OCI-LY7 (cell line): ENCODE results near the gene C1orf210. TPM values are rescaled to one million over a fixed set of nuclear protein-coding genes. Genes with fewer than 3 reads are reported as not detected.

Experiments used
- BruUV-seq: library from RNA; stranded (reverse); fragments of 400-500 nt; replicated peaks from 2 replicates; lab custom pipeline; 2021; lab: Mats Ljungman, UMichigan
- CTCF ChIA-PET: fragments of 300-600 bp; sonication (Branson Sonifier 250); formaldehyde crosslinking; loops from one replicate; lab custom pipeline; 2022; ENCODE audit warnings: antibody characterized with exemption; ENCODE audit not compliant: unreplicated experiment; lab: Charles Lee
- POLR2A ChIA-PET: fragments of 300-600 bp; sonication (Branson Sonifier 250); formaldehyde crosslinking; loops from one replicate; lab custom pipeline; 2022; ENCODE audit warnings: antibody characterized with exemption; lab: Charles Lee
- DNase-seq: peaks from one replicate; pipeline ENCODE4 v3.0.0-alpha.2; 2015; ENCODE audit warnings: low spot score
- H2AFZ ChIP-seq: fragments of 200-600 bp; sonication (generic), shearing (Covaris generic); 2 replicates; pipeline ENCODE4 v1.6.1; 2014; ENCODE audit warnings: mild to moderate bottlenecking, antibody characterized with exemption, low read length, moderate library complexity
- H3K27ac ChIP-seq: fragments of 200-600 bp; sonication (generic); 2 replicates; pipeline ENCODE4 v1.5.1; 2014; ENCODE audit warnings: mixed run types, low read depth, mild to moderate bottlenecking, moderate library complexity, low read length, inconsistent platforms; ENCODE audit not compliant: poor library complexity, severe bottlenecking
- H3K36me3 ChIP-seq: fragments of 200-600 bp; sonication (generic); 2 replicates; pipeline ENCODE4 v1.6.1; 2014; ENCODE audit warnings: mild to moderate bottlenecking, antibody characterized with exemption, low read length, moderate library complexity, mixed read lengths; ENCODE audit not compliant: insufficient read depth
- H3K4me1 ChIP-seq: fragments of 200-600 bp; sonication (generic); 2 replicates; pipeline ENCODE4 v1.5.1; 2014; ENCODE audit warnings: mild to moderate bottlenecking, low read length; ENCODE audit not compliant: insufficient read depth, poor library complexity, severe bottlenecking
- H3K4me2 ChIP-seq: fragments of 200-600 bp; sonication (generic); 2 replicates; pipeline ENCODE4 v1.6.1; 2014; ENCODE audit warnings: mild to moderate bottlenecking, low read length
- H3K4me3 ChIP-seq: fragments of 200-600 bp; sonication (generic); 2 replicates; pipeline ENCODE4 v1.5.1; 2014; ENCODE audit warnings: mild to moderate bottlenecking, low read depth, low read length; ENCODE audit not compliant: poor library complexity, severe bottlenecking
- H3K79me2 ChIP-seq: fragments of 200-600 bp; sonication (generic); 2 replicates; pipeline ENCODE4 v1.6.1; 2016; ENCODE audit warnings: low read depth, mild to moderate bottlenecking, low read length, moderate library complexity, mixed read lengths; ENCODE audit not compliant: insufficient read depth
- H3K9me2 ChIP-seq: fragments of 200-600 bp; sonication (generic); 2 replicates; pipeline ENCODE4 v1.6.1; 2016; ENCODE audit warnings: mild to moderate bottlenecking, low read length, mixed read lengths; ENCODE audit not compliant: insufficient read depth
- H3K9me3 ChIP-seq: fragments of 200-600 bp; sonication (generic); 2 replicates; pipeline ENCODE4 v1.6.1; 2014; ENCODE audit warnings: mild to moderate bottlenecking, mixed run types, low read length, mixed read lengths
- H4K20me1 ChIP-seq: fragments of 200-600 bp; sonication (generic); 2 replicates; pipeline ENCODE4 v1.6.1; 2014; ENCODE audit warnings: mild to moderate bottlenecking, antibody characterized with exemption, low read length, moderate library complexity, mixed read lengths; ENCODE audit not compliant: insufficient read depth
- EZH2phosphoT487 ChIP-seq: fragments of 200-600 bp; sonication (generic); IDR thresholded peaks from 2 replicates; pipeline ENCODE4 v1.6.1; 2018; ENCODE audit warnings: low read depth, borderline replicate concordance, mild to moderate bottlenecking, mixed run types, antibody characterized with exemption, low read length, moderate library complexity, mixed read lengths
- intact Hi-C: fragments of 100-400 bp; cut with micrococcal nuclease; formaldehyde crosslinking; loops from one replicate; pipeline ENCODE4 v1.10.0; 2022; ENCODE audit not compliant: unreplicated experiment
- total RNA-seq, 2 experiments: library from RNA; depleted of rRNA in 1 of 2; stranded (reverse); fragments of >200 nt in 1 of 2; shearing (Covaris generic) in 1 of 2; gene quantifications; 2 replicates each; pipeline ENCODE4 v1.2.3, GENCODE V29; 2014 to 2022
- TF ChIP-seq, protein P1 (sequence below): fragments of 200-600 bp; sonication (generic); conservative IDR thresholded peaks from 2 replicates; pipeline ENCODE4 v1.5.1; 2014; ENCODE audit warnings: mild to moderate bottlenecking, antibody characterized with exemption, low read length, moderate library complexity, mixed read lengths

Gene C1orf210
- total RNA-seq, 2 experiments from 2014 or later = not detected

DNA sequence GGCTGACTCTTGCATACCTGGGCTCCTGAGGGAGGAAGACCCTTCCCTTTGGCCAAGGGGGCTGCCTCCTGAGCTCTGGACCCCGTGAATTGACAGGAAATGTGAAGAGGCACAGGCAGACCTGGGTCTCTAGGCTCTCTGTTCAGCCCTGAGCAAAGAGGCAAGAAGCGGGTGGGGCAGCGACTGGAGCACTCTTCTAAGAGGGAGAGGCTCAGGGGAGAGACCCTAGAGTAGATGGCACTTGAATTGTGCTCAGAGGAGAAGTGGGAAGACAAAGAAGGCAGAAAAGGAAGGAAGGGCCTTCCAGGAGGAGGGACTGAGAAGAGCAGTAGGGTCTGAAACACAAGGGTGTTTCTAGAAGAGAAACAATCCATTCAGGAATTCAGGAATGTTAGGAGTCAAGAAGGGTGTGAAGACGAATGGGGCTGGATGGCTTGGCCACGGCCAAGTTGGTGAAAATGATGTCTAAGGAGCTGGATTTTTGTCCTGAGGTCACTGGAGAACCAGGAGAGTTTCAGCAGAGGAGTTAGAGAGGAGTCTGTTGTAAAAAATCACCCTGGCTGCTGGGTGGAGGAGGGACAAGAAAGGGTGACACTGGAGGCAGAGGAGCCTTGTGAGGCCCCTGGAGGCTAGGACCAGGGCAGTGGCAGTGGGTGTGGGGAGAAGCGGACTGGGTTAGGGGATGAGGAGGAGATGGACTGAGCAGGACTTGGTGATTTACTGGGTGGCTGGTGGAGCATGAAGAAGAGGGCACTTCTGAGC lies 20.7 kb upstream of the C1orf210 start:
- BruUV-seq = no TSS peak
- Histone ChIP-seq H3K4me3 (no peak overlapping the region), H2AFZ (no peak overlapping the region), H3K4me1 (peaks cover 13% of the 10 kb centered on the region), H3K36me3 (no peaks in the 10 kb centered on the region), H3K27ac (no peak overlapping the region), H4K20me1 (no peaks in the 10 kb centered on the region), H3K9me2 (no peaks in the 10 kb centered on the region), H3K4me2 (0 out of 2 replicates have a peak overlapping the region, but pooled peaks have one; percentile 6), H3K79me2 (no peaks in the 10 kb centered on the region), H3K9me3 (no peaks in the 10 kb centered on the region)
- POLR2A ChIA-PET = interaction anchor here (0.7 to 1.0 kb wide), 4 partner anchors 11 to 455 kb away, joined by 3 to 5 read pairs (median 3); partner anchors contain the start of gene ELOVL1
- CTCF ChIA-PET = no interaction called here
- DNase-seq = peak; percentile 7
- intact Hi-C loops = no loop called here
- TF ChIP-seq, protein P1, sequence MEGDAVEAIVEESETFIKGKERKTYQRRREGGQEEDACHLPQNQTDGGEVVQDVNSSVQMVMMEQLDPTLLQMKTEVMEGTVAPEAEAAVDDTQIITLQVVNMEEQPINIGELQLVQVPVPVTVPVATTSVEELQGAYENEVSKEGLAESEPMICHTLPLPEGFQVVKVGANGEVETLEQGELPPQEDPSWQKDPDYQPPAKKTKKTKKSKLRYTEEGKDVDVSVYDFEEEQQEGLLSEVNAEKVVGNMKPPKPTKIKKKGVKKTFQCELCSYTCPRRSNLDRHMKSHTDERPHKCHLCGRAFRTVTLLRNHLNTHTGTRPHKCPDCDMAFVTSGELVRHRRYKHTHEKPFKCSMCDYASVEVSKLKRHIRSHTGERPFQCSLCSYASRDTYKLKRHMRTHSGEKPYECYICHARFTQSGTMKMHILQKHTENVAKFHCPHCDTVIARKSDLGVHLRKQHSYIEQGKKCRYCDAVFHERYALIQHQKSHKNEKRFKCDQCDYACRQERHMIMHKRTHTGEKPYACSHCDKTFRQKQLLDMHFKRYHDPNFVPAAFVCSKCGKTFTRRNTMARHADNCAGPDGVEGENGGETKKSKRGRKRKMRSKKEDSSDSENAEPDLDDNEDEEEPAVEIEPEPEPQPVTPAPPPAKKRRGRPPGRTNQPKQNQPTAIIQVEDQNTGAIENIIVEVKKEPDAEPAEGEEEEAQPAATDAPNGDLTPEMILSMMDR = no peak
- TF ChIP-seq EZH2phosphoT487 = no peak

DNA sequence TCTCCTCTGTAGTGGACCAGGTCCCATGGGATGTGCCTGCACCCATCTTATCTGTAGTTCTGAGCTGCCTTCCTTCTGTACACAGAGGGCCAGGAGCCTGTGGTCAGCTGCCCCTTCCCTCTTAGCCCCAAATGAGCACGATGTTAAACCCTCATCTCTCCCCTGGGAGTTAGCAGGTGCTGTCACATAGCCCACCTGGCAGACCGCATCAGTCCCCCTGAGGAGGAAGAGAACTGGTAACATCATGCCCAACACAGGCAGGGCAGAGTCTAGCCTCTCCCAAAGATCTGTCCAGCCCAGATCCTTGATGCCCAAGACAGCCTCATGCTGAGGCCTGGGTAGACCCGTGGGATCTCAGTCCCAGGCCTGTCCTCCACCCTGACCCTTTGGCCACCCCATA lies 20.1 kb upstream of the C1orf210 start:
- no peaks in the 10 kb centered on the region for H3K9me2 ChIP-seq
- intact Hi-C loops = no loop called here
- no peak overlapping the region for H3K27ac ChIP-seq
- CTCF ChIA-PET = no interaction called here
- H4K20me1 ChIP-seq = no peaks in the 10 kb centered on the region
- H3K4me1 ChIP-seq = peaks cover 13% of the 10 kb centered on the region
- no peak overlapping the region for H2AFZ ChIP-seq
- no TSS peak for BruUV-seq
- TF ChIP-seq EZH2phosphoT487 = no peak
- TF ChIP-seq, protein P1 = no peak
- H3K79me2 ChIP-seq = no peaks in the 10 kb centered on the region
- no peak overlapping the region for H3K4me3 ChIP-seq
- peak overlapping the region; percentile 6; the same call in 1 of the 2 replicates for H3K4me2 ChIP-seq
- POLR2A ChIA-PET = interaction anchor here (0.7 to 1.0 kb wide), 2 partner anchors 10 to 454 kb away, joined by 3 to 5 read pairs; no protein-coding TSS in a partner anchor
- no peaks in the 10 kb centered on the region for H3K36me3 ChIP-seq
- DNase-seq = peak; percentile 69
- no peaks in the 10 kb centered on the region for H3K9me3 ChIP-seq

DNA sequence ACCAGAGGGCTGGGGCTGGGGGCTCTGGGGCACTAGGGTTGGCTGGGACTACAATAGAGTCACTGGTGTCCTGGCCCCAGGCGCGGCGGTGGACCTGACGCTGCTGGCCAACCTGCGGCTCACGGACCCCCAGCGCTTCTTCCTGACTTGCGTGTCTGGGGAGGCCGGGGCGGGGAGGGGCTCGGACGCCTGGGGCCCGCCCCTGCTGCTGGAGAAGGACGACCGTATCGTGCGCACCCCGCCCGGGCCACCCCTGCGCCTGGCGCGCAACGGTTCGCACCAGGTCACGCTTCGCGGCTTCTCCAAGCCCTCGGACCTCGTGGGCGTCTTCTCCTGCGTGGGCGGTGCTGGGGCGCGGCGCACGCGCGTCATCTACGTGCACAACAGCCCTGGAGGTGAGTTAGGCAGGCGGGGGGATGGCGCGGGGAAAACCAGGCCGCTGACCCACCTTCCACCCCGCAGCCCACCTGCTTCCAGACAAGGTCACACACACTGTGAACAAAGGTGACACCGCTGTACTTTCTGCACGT lies 19.5 kb upstream of the C1orf210 start:
- no peak for DNase-seq
- ChIA-PET POLR2A (no interaction called here), CTCF (no interaction called here)
- Histone ChIP-seq H3K4me1 (peaks cover 13% of the 10 kb centered on the region), H3K9me2 (no peaks in the 10 kb centered on the region), H3K27ac (no peak overlapping the region), H4K20me1 (no peaks in the 10 kb centered on the region), H3K79me2 (no peaks in the 10 kb centered on the region), H3K4me2 (peak overlapping the region; percentile 6; the same call in 1 of the 2 replicates), H3K36me3 (no peaks in the 10 kb centered on the region), H3K9me3 (no peaks in the 10 kb centered on the region), H3K4me3 (no peak overlapping the region), H2AFZ (no peak overlapping the region)
- no peak for TF ChIP-seq EZH2phosphoT487
- intact Hi-C loops = no loop called here
- BruUV-seq = no TSS peak
